HTERT RPE-1 (cell line): ENCODE measurements around the gene TMEM87A.
"Not testable (repeated sequence)": the region's sequence is repeated elsewhere in the genome, so short reads cannot be mapped to it uniquely, and the experiment has no call there.

ENCODE experiments used
- in situ Hi-C: fragments of 300-500 bp; cut with MboI; formaldehyde crosslinking; loops from 4 replicates; pipeline ENCODE4 v1.14.3; 2020; ENCODE audit warnings: low sequenced_read_pairs

The TMEM87A gene, protein sequence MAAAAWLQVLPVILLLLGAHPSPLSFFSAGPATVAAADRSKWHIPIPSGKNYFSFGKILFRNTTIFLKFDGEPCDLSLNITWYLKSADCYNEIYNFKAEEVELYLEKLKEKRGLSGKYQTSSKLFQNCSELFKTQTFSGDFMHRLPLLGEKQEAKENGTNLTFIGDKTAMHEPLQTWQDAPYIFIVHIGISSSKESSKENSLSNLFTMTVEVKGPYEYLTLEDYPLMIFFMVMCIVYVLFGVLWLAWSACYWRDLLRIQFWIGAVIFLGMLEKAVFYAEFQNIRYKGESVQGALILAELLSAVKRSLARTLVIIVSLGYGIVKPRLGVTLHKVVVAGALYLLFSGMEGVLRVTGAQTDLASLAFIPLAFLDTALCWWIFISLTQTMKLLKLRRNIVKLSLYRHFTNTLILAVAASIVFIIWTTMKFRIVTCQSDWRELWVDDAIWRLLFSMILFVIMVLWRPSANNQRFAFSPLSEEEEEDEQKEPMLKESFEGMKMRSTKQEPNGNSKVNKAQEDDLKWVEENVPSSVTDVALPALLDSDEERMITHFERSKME

DNA sequence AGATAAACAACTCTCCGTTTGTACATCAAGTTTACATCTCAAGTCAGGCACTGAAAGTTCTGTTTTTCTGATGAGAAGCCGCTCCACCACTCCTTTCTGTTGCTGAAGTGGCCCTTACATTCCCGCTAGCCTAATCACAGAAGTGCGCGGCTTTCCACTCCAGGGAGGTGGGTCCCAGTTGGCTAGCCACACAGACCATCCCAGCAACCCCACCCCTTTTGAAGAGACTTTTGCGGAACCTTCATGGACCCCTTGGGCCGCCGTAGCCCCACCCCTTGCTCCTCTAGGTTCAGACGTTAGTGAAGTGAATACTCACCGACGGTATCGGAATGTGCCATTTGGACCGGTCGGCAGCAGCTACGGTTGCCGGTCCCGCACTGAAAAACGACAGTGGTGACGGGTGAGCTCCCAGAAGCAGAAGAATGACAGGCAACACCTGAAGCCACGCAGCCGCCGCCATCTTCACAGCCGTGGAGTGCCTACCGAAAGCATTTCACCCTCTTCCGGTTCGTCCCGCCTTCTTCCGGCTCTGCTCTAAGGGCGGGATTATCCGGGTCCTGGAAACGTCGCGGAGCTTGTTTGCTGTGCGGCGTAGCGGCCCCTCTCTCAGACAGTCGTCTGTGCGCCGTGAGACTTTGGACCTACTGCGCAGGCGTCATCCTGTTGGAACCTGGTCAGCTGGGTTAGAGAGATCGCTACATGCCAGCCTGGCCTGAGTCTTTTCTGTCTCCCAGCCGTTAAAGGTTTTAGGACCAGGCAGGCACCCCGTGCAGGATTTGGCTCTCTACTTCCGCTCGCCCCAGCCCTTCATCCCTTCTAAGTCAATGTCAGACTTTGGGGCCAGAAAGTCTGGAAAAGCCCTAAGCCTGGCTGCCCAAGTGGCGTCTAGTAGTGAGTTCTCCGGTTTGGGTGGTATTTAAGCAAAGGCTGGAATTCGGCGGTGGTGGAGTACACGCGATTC, at the start of gene TMEM87A, which contains the start of gene GANC:
TSS of gene TMEM87A (minus strand) at position 495 of the 961 bp plus-strand sequence. CDS start at position 460, 35 bp downstream.
TSS of gene GANC (plus strand) at position 263 of the 961 bp plus-strand sequence. CDS start 1,281 bp downstream, outside the sequence.
- in situ Hi-C loops = no loop called here

DNA sequence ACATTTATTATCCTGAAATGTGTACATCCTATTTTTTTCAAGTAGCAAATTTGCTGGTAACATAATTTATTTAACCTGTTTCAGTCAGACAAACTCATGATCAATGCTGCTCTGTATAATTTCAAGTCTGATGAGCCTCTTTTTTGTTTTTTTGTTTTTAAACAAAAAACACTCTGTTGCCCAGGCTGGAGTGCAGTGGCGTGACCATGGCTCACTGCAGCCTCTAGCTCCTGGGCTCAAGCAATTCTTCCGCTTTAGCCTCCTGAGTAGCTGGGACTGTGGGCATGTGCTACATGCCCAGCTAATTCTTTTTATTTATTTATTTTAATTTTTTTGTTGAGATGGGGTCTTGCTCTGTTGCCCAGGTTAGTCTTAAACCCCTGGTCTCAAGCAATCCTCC, 46.0 kb upstream of the TMEM87A start:
- in situ Hi-C loops = no loop called here

DNA sequence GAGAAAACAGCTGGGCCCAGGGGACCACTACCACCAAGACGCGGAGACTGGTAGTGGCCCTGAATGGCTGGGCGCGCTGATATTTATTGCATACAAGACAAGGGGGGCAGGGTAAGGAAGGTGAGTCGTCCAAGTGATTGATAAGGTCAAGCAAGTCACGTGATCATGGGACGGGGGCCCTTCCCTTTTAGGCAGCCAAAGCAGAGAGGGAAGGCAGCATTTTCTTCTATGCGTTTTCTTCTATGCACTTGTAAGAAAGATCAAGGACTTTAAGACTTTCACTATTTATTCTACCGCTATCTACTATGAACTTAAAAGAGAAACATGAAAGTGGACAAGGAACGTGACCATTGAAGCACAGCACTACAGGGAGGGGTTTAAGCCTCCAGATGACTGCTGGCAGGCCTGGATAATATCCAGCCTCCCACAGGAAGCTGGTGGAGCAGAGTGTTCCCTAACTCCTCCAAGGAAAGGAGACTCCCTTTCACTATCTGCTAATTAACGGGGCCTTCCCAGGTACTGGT, 43.1 kb upstream of the TMEM87A start:
- in situ Hi-C loops = not testable (repeated sequence)

DNA sequence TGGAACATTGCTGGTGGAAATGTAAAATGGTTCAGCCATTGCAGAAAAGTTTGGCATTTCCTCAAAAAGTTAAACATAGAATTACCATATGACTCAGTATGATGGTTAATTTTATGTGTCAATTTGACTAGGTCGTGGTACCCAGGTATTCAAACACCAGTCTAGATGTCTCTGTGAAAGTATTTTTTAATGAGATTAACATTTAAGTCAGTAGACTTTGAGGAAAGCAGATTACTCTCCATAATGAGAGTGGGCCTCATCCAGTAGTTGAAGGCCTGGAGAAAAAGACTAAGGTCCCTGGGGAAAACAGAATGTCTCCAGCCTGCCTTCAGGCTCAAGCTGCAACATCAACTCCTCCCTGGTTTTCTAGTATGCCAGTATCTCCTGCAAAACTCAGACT, 42.3 kb upstream of the TMEM87A start:
- in situ Hi-C loops = no loop called here

DNA sequence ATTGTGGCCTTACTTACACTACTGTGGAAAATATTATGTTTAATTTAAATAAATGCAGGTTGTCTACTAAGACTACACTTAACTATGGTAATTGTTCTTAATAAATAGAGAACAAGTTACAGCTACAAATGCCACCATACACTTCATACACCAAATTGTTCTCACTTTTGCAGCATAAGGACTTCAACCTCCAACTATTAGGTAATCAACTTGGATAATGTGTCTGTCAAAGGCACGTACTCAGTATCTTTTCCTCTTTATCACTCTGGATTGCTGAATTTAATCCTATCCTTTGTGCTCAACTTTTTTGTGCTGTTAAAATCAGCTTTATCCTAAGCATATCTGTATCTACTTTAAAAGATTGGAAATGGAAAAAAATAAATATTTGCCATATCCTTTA, 41.6 kb upstream of the TMEM87A start:
- in situ Hi-C loops = no loop called here

DNA sequence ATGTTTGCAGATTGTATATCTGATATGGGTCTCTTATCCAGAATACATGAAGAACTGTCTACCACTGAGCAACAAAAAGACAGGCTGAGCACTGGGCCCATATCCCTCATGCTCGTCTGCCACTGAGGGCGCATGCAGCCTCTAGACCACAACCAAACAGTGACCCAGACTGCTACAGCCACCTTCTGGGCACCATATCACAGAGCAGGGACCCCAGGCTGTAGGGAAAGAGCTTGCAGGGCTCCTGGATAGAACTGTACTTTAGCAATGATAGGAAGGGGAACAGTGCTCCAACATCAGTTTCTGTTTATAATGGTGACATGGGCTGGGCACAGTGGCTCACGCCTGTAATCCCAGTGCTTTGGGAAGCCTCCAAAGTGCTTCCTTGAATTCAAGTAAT, 40.2 kb upstream of the TMEM87A start:
- in situ Hi-C loops = no loop called here

DNA sequence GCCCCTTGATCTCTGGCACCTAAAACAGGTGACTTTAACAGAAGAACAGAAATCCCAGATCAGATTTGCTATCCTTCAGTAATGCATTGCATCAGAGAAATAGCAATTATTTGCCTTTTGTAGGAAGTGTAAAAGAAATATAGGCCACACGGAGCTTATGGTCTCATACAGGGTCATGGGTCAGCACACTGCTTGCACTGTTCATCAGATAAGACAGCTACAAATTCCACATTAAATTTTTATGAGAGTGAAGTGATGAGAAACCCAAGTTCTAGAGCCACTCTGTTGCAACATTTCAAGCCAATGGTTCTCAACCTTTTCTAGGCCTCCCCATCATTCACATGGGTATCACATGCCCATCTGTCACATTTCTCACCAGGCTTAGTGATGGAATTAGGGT, 33.4 kb upstream of the TMEM87A start:
- in situ Hi-C loops = no loop called here

DNA sequence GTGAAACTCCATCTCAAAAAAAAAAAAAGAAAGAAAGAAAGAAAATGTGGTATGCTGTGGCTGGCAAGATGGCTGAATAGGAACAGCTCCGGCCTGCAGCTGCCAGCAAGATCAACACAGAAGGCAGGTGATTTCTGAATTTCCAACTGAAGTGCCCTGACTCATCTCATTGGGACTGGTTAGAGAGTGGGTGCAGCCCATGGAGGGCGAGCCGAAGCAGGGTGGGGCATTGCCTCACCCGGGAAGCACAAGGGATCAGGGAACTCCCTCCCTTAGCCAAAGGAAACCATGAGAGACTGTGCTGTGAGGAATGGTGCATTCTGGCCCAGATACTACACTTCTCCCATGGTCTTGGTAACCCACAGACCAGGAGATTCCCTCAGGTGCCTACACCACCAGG, 27.8 kb upstream of the TMEM87A start:
- in situ Hi-C loops = not testable (repeated sequence)

DNA sequence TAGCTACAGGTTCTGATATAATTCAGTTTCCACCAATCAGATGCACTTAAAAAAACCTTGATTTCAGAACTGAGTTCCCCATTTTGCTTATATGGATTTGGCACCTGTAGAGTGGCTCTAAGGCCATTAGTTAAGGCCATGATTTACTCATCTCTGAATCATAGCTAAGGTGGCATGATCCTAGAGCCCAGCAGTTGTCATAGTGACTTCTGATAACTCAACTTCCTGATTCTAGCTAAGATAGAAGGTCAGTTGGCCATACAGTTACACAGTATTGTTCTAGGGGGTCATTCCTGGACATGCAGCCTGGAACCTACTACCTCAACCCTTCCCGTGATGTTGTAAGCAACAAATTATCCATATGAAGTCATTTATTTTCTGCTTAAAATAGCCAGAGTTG, 15.9 kb upstream of the TMEM87A start:
- in situ Hi-C loops = no loop called here

DNA sequence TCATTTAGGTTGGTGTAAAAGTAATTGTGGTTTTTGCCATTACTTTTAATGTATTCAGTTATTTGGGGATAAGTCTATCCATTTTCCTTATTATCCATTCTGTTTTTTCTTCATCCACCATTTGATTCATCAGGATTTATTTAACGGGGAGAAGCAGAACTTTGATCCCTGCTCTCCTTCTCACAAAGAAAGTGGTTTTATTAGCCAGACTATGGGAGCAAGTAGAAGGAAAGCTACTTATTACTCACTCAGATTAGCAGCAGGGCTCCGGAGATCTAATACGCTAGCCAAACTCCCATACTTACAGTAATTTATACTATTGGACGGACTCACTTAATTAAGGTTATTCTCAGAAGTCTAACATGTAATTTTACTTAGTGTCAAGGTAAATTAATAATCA, 14.7 kb upstream of the TMEM87A start:
- in situ Hi-C loops = no loop called here

DNA sequence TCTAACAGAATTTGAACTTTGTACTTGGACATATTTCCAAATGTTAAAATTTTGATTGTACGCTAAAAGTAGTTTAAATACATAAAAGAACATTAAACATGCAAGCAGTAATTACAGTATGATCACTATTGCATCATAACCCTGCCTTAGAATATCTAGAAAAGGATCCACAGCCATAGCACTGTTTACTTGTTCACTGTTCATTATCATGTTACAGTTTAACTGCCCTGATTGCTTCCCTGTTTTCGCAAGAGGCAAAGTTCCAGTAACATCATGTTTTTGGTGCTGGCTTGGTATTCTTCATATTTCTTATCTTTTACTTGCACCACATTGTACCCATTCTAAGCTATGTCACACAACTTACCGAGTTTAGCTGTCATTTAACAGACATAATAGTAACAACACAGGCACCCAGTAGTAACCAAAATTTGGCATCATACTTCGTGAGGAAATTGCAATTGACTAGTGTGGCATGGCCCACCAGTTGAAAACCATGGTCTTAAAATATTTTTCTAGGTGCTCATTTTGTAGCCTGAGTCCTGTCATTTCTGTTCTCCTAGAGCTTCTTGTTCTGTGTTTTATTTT, 13.3 kb upstream of the TMEM87A start:
- in situ Hi-C loops = no loop called here

DNA sequence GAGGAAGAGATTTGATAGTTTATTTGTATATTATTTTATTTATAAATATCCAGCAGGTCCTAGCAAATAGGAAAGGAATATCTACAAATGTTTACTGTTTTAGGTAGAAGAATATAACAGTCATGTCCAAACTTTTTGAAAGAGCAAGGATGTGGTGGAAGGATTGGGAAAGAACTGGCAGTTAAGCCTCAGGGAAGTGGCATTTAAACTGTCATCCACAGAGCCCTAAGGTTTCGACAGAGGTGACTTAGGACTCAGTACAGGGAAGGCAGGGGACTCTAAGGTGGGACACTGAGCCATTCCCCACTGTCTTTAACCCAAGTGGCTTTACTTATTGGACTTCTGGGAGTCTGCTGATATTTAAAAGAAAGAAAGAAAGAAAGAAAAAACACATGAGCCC, 11.8 kb upstream of the TMEM87A start:
- in situ Hi-C loops = no loop called here

DNA sequence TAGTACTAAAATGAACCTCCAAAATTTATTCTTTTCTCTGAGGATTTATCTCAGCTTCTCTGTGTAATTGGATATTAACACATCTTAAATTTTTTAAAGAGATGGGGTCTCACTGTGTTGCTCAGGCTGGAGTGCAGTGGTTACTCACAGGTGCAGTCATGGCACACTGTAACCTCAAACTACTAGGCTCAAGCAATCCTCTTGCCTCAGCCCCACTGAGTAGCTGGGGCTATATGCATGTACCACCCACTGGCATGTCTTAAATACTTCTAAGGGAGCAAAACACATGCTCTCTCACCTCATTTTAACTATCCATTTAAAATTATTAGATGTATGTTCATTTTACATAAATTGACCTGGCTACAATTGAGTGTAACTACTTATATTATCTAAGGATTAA, 11.3 kb upstream of the TMEM87A start:
- in situ Hi-C loops = no loop called here

DNA sequence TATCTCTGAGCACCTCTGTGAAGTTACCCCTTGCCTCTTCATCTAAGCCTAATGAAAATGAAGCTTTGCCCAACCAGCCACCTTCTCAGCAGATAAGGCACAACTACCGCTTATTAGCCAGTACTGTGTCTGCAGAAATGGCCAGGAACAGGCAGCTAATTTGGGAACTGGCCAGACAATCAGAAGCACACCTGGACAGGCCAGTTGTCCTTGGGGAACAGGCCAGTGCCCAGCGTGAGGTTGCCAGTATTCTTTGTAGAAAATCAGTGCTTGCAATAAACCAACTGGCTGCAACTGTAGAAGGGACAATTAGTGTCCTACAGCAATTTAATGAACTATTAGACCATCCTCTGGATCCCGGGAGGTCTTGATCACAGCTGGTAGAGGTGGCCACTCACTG, 10.4 kb upstream of the TMEM87A start:
- in situ Hi-C loops = no loop called here

DNA sequence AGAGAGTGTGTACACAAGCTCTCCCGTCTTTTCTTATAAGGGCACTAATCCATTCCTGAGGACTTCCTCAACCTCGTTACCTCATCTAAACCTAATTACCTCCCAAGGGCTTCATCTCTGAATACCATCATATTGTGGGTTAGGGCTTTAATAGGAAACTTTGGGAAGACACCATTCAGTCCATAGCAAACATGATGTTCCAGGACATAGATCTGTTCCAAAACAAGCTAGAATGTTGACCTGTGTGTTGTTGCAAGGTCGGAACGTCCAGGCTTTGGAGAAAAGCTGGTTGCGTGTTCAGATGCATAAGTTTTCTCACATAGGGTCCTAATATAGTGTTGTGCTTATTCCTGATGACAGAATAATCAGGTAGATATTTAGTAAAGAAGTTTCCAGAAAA, 9.7 kb upstream of the TMEM87A start:
- in situ Hi-C loops = no loop called here

DNA sequence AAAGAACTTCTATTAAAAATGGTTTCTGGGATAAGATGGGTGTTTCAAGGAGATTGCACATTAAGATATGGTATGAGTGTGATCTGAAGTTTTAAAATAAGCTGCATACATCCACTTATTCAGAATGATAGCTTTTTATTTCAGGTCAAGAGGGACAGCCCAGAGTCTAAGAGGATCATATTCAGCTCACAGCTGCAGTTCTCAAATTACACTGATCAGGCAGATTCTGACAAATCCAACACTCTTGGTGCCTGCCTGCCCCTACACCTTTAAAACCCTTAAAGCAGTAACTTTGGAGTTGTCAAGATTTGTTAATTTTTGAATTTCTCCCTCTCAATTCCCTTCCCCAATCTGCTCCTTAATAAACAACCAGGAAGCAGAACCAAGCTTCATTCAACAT, 9.1 kb upstream of the TMEM87A start:
- in situ Hi-C loops = no loop called here

DNA sequence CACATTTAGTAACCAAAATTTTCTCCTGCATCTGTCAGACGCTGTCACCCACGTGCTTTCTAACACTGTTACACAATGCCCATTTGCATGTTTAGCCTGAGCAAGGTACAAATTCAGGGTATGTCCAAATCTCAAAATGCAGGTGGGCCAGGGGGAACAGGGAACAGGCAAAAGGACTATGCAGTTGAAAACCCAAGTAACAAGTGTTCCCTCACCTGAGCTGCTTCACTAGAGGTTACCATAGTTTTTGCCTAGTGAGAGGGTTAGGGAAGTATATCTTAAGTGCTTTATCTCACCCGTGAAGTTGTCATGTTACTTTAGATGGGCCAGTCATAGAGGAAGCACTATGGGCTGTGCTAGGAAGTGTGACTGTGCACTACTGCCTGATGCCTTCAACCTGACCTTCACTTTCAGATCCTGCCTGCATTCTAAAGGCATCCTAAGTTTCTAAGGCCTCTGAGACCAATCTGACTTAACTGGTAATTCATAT, 6.0 kb upstream of the TMEM87A start:
- in situ Hi-C loops = no loop called here

DNA sequence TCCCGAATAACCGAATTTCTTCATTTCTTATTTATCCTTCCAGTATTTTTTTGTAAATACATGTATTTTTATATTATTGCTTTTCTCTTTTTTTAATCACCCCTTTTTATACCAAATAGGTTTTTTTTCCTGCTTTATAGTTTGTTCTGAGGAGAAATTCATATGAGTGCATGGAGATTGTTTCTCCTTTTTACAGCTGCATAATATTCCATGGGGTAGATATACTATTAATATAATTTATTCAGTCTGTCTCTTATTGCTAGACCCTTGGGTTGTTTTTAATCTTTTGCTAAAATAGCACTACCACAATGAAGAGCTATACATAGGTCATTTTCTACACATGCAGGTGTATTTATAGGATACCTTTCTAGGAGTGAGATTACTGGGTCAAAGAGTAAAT, 3.5 kb upstream of the TMEM87A start:
- in situ Hi-C loops = no loop called here

DNA sequence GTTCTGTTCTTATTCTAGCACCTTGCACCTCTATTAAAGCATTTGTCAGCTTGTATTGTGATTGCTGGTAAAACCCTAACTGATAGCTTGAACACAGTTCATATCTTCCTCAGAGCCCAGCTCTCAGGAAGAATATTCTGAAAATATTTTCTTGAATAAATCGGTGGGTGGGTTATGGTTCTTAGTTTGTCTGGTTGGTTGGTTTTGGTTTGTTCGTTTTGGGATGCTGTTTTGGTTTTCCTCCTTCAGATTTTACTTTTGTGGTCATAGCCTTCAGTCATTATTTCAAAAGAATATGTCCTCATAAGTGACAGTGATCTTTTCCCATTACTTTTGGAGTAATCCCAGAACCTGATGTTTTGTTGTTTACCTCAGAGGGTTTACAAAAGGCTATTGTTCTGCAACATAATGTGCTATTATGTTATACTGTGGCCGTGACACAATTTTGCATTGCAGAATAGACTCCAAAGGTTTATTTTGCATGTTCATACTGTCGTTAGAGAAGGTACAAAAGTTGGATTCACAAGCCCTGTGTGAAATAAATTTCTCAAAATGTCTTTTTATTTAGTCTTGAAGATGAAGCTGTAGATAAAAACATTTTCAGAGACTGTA, 2.7 kb upstream of the TMEM87A start:
- in situ Hi-C loops = no loop called here

DNA sequence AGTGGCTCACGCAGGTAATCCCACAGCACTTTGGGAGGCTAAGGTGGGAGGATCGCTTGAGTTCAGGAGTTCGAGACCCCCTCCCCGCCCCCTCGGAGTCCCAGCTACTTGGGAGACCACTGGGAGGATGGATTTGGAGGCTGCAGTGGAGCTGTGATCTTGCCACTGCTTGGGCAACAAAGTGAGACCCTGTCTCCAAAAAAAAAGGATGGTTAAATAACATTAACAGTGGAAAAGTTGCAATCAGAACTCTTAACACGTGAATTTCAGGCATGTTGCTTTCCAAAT, 1.4 kb upstream of the TMEM87A start:
- in situ Hi-C loops = no loop called here
